Measurements from ENCODE around the gene TGFBR3.

The TGFBR3 gene

DNA sequence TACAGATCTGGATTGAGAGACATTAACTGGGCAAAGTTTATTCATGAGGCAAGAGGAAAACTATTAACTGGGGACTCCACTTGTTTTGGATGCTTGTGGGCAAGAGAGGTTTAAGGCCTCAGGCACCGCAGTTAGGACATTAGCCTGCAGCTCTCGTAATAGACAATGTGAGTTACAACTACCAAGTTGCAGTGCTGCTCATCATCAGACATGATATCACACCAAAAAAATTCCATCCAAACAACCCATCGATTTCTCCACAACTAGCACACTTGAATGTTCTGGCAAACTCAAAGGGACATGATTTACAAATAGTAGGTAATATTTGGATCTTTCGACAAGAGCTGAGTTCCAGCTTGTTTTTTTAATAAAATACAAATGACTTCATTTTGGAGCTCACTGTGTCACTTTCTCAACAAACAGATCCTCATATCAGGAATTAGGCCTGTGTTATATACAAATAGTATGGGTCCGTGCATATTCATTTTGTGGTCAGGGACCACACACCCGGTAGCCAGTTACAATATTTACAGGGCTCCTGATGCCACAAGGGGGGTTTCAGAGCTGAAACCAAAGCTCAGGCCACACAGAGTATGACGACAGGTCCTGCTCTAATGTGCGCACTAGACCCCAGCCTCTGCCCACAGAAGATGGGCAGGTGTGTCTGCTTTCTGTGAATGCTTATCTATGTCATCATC lies 128.0 kb downstream of the TGFBR3 start:
- H3K4me3 ChIP-seq (ENCODE audit: low read depth, low read length) = no peak overlapping the region
- no peak for DNase-seq (ENCODE audit: low read depth)
- no peak for TF ChIP-seq CTCF (IDR thresholded peaks at IDR 0.05; ENCODE audit: control insufficient read depth, extremely low read depth, insufficient read depth)

DNA sequence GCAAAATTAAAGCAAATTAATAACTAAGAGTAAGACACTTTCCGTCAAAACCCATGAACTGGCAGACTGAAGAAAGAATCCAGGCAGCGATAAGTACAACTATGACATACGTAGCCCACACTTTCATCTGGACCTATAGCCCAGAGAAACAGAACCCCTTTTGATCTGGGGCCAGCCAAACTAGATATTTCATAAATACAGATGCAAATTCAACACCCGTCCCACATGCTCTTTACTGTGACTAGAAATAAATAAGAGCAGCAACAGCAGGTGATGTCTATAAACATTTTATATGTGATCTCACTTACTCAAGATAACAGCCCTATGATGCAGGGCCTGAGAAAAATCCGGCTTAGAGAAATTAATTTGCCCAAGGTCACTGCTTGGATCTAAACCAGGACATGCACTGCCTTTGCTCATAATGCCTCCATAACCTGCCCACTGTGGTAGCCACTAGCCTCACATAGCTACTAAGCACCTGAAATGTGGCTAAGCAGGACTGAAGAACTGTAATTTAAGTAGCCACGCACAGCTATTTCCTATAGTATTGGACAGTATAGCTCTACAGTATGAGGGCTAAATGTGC lies 130.2 kb downstream of the TGFBR3 start:
- DNase-seq (ENCODE audit: low read depth) = no peak
- no peak for TF ChIP-seq CTCF (IDR thresholded peaks at IDR 0.05; ENCODE audit: control insufficient read depth, extremely low read depth, insufficient read depth)
- no peak overlapping the region for H3K4me3 ChIP-seq (ENCODE audit: low read depth, low read length)

- TF ChIP-seq CTCF (IDR thresholded peaks at IDR 0.05; ENCODE audit: control insufficient read depth, extremely low read depth, insufficient read depth) = no peak
- no peak overlapping the region for H3K4me3 ChIP-seq (ENCODE audit: low read depth, low read length)
- no peak for DNase-seq (ENCODE audit: low read depth)
Measured at GRCh38 chr1:91754816-91755580, 131.0 kb downstream of the TGFBR3 start.

DNA sequence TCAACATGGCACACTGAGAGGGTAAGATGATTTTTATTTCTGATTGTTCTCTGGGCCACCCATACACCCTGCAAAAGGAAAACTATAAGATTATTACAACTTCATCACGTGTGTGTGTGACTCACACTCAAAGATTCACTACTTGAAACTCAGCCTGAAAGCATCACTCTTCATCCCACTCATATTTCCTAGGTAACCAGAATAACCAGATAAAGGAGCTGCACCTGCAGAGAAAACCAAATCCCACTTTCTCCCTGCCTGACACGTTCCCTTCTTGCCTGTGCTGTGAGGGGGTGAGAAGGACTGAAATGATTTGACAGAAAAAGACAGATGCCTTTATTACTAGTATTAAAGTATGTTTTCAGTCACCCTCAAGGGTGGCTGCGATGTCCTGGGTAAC lies 131.6 kb downstream of the TGFBR3 start:
- DNase-seq (ENCODE audit: low read depth) = no peak
- H3K4me3 ChIP-seq (ENCODE audit: low read depth, low read length) = no peak overlapping the region
- TF ChIP-seq CTCF (IDR thresholded peaks at IDR 0.05; ENCODE audit: control insufficient read depth, extremely low read depth, insufficient read depth) = no peak

- TF ChIP-seq CTCF (IDR thresholded peaks at IDR 0.05; ENCODE audit: control insufficient read depth, extremely low read depth, insufficient read depth) = no peak
- H3K4me3 ChIP-seq (ENCODE audit: low read depth, low read length) = no peak overlapping the region
Measured at GRCh38 chr1:91753878-91754277, 132.1 kb downstream of the TGFBR3 start.

GRCh38 chr1:91752324-91752723 lies 133.6 kb downstream of the TGFBR3 start:
- DNase-seq (ENCODE audit: low read depth) = no peak
- H3K4me3 ChIP-seq (ENCODE audit: low read depth, low read length) = no peak overlapping the region
- no peak for TF ChIP-seq CTCF (IDR thresholded peaks at IDR 0.05; ENCODE audit: control insufficient read depth, extremely low read depth, insufficient read depth)

More at GRCh38 chr1:91753878-91754277, 132.1 kb downstream of the TGFBR3 start:
- no peak for DNase-seq (ENCODE audit: low read depth)

All from LNCaP clone FGC (cell line).